Right atrium auricular region (tissue), 2 donors: ENCODE data around the gene FZR1. TPM values are rescaled to one million over a fixed set of nuclear protein-coding genes. Genes with fewer than 3 reads are reported as not detected.

Experiments
- DNase-seq: peaks from one replicate; pipeline ENCODE4 v3.0.0-alpha.2; 2019; ENCODE audit warnings: low spot score
- H3K27ac ChIP-seq, 2 donors: fragments of 200-600 bp; sonication (generic); 1 replicate in 1 of 2; 2 replicates in 1 of 2; pipeline ENCODE4 v1.5.1; 2016 to 2019
- H3K27me3 ChIP-seq, 2 donors: fragments of 200-600 bp; sonication (generic); one replicate each; pipeline versions ENCODE4 v1.5.1 to v1.6.0; 2017 to 2019
- H3K36me3 ChIP-seq: fragments of 200-600 bp; sonication (generic); one replicate; pipeline ENCODE4 v1.5.1; 2016
- H3K4me1 ChIP-seq, 2 donors: fragments of 200-600 bp; sonication (generic); one replicate each; pipeline versions ENCODE4 v1.5.1 to v1.6.0; 2017 to 2019
- H3K4me3 ChIP-seq, 2 donors: fragments of 200-600 bp; sonication (generic); 1 replicate in 1 of 2; 2 replicates in 1 of 2; pipeline ENCODE4 v1.5.1; 2017 to 2019; ENCODE audit warnings: mild to moderate bottlenecking in 1 of 2, moderate library complexity in 1 of 2
- H3K9me3 ChIP-seq, 2 donors: fragments of 200-600 bp; sonication (generic); one replicate each; pipeline ENCODE4 v1.5.1; 2019
- total RNA-seq, 2 donors: library from RNA; depleted of rRNA; stranded (reverse); fragments of >200 nt; gene quantifications; one replicate each; pipeline ENCODE4 v1.1.0, GENCODE V29; 2016
- TF ChIP-seq, protein P1 (sequence below), 2 donors: fragments of 200-600 bp; sonication (generic); IDR thresholded peaks; one replicate each; pipeline ENCODE4 v1.5.1; 2019; ENCODE audit warnings: antibody characterized with exemption in 2 of 2

The FZR1 gene
- total RNA-seq, 2 donors from 2014 or later = 20.6 to 21.7 TPM

DNA sequence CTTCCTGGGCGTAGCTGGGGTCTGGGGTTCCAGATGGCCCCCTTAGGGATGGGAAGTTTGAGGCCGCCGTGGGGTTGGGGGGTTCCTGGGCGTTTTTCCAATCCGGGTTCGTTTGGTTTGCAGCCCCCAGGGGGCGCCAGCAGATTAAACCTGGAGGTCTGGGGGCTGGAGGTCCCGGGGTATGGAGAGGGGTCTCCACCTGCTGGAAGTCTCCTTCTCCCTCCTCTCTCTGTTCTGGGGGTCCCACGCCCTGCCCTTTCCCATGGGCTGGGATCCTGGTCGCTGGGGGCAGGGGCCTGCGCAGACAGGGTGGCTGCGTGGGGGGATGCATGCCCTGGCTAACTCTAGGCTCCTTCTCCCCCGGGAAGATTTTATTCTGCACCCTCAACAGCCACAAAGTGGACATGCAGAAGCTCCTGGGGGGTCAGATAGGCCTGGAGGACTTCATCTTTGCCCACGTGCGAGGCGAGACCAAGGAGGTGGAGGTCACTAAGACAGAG is 80.1 kb downstream of the FZR1 start:
- no peak overlapping the region for H3K27ac ChIP-seq
- DNase-seq = no peak

DNA sequence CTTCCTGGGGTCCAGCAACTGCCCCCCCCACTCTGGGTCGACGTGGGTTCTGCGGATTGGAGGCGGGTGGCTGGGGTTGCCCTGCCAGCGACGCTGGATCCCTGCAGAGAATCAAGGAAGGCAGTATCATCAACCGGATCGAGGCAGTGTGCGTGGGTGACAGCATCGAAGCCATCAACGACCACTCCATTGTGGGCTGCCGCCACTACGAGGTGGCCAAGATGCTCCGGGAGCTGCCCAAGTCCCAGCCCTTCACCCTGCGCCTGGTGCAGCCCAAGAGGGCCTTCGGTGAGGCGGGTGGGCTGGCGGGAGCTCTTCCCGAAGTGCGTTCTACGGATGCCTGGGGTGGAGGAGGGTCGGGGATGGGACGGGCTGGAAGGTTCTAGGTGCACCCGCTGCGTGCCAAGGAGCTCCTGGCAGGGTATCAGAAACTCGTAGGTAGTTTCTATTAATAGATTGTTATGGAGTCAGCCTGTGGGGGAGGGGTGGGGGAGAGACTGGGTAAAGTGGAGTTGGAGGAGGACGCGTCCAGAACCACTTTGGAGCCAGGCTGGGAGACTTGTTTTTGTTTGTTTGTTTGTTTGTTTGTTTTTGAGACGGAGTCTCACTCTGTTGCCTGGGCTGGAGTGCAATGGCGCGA is 80.7 kb downstream of the FZR1 start:
- Histone ChIP-seq H3K27me3 (peaks cover 3 to 6% of the 10 kb centered on the region in 2 donors), H3K9me3 (no peaks in the 10 kb centered on the region), H3K4me1 (peaks cover 0 to 19% of the 10 kb centered on the region in 2 donors), H3K36me3 (no peaks in the 10 kb centered on the region), H3K4me3 (no peak overlapping the region), H3K27ac (no peak overlapping the region)
- no peak for DNase-seq
- TF ChIP-seq, protein P1, sequence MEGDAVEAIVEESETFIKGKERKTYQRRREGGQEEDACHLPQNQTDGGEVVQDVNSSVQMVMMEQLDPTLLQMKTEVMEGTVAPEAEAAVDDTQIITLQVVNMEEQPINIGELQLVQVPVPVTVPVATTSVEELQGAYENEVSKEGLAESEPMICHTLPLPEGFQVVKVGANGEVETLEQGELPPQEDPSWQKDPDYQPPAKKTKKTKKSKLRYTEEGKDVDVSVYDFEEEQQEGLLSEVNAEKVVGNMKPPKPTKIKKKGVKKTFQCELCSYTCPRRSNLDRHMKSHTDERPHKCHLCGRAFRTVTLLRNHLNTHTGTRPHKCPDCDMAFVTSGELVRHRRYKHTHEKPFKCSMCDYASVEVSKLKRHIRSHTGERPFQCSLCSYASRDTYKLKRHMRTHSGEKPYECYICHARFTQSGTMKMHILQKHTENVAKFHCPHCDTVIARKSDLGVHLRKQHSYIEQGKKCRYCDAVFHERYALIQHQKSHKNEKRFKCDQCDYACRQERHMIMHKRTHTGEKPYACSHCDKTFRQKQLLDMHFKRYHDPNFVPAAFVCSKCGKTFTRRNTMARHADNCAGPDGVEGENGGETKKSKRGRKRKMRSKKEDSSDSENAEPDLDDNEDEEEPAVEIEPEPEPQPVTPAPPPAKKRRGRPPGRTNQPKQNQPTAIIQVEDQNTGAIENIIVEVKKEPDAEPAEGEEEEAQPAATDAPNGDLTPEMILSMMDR (IDR thresholded peaks at IDR 0.05) = no peak

More for the DNA sequence above, 80.1 kb downstream of the FZR1 start:
- Histone ChIP-seq H3K4me3 (peak overlapping the region; percentile 23 to 43), H3K9me3 (no peaks in the 10 kb centered on the region), H3K27me3 (peaks cover 3 to 6% of the 10 kb centered on the region in 2 donors), H3K4me1 (peaks cover 0 to 19% of the 10 kb centered on the region in 2 donors), H3K36me3 (no peaks in the 10 kb centered on the region)
- TF ChIP-seq, protein P1 (IDR thresholded peaks at IDR 0.05) = peak; percentile 28 to 72

Other genes with a start within 250 kb of the FZR1 start
- gene NFIC, start 139.7 kb upstream of the FZR1 start, total RNA-seq = 100 to 1,000 TPM; 111 to 196 TPM
- gene SMIM24, start 25.8 kb upstream of the FZR1 start, total RNA-seq = not detected
- gene SMIM44, start 22.9 kb upstream of the FZR1 start, total RNA-seq = not detected
- gene DOHH, start 5.6 kb upstream of the FZR1 start, total RNA-seq = 10 to 100 TPM; 14.1 to 18.4 TPM
- not detected for gene TEKTIP1, start 32.9 kb downstream of the FZR1 start, total RNA-seq
- gene MFSD12, start 51.3 kb downstream of the FZR1 start, total RNA-seq = 10 to 100 TPM; 15.8 to 35.4 TPM
- 10 to 100 TPM; 51.8 to 52.5 TPM for gene HMG20B, start 66.6 kb downstream of the FZR1 start, total RNA-seq
- gene GIPC3, start 79.2 kb downstream of the FZR1 start, total RNA-seq = 1 to 10 TPM in 1 of 2 donors, under 1 TPM in 1; 0.96 to 1.5 TPM
- gene TBXA2R, start 100.6 kb downstream of the FZR1 start, total RNA-seq = 1 to 10 TPM in 1 of 2 donors, under 1 TPM in 1; 0.67 to 1.1 TPM
- 10 to 100 TPM; 11.2 to 22.8 TPM for gene CACTIN, start 120.5 kb downstream of the FZR1 start, total RNA-seq
- gene PIP5K1C, start 194.2 kb downstream of the FZR1 start, total RNA-seq = 10 to 100 TPM; 31.3 to 45.8 TPM
- 1 to 10 TPM in 1 of 2 donors, not detected in 1; 1.1 TPM for gene TJP3, start 202.1 kb downstream of the FZR1 start, total RNA-seq